A549 (cell line): ENCODE results near the gene COQ8B. TPM values are rescaled to one million over a fixed set of nuclear protein-coding genes. Genes with fewer than 3 reads are reported as not detected.
A peak's percentile ranks its signal among the peaks of the same experiment; 100 is the strongest.

ENCODE experiments used
- ATAC-seq, 2 experiments: fragments of 200-7000 bp in 1 of 2; fragments of >200 bp in 1 of 2; cut with Nextera tagmentation in 1 of 2; cut with Tn5 transposase in 1 of 2; 3 replicates each; pipeline versions ENCODE4 v1.8.0 to v1.9.1; 2018 to 2020; ENCODE audit warnings: mild to moderate bottlenecking in 1 of 2, moderate library complexity in 1 of 2
- CTCF ChIA-PET: fragments of 300-600 bp; sonication (Branson Sonifier 250); formaldehyde crosslinking; extraction: SDS; loops from one replicate; lab custom pipeline; 2021; ENCODE audit warnings: antibody characterized with exemption, inconsistent platforms; lab: Yijun Ruan, JAX
- POLR2A ChIA-PET: fragments of 350-600 bp; formaldehyde crosslinking; extraction: SDS; loops from one replicate; lab custom pipeline; 2021; ENCODE audit warnings: antibody characterized with exemption, inconsistent platforms; lab: Yijun Ruan, JAX
- DNase-seq, 2 experiments: peaks; one replicate each; pipeline versions ENCODE4 v3.0.0 to v3.0.0-alpha.2; 2011 to 2016; ENCODE audit warnings: low read depth in 1 of 2, low spot score in 1 of 2
- FAIRE-seq: peaks from 2 replicates; lab custom pipeline; 2011; peaks lifted over from hg19 to GRCh38; lab: Jason Lieb, UNC
- H3K27ac ChIP-seq, 2 experiments: fragments of >200 bp; sonication (Bioruptor Twin); formaldehyde crosslinking; 3 replicates each; pipeline ENCODE4 v1.5.1; 2016 to 2017
- H3K4me1 ChIP-seq: fragments of >200 bp; sonication (Bioruptor Twin); formaldehyde crosslinking; 3 replicates; pipeline ENCODE4 v1.6.1; 2016
- H3K4me2 ChIP-seq: fragments of >200 bp; sonication (Bioruptor Twin); formaldehyde crosslinking; 3 replicates; pipeline ENCODE4 v1.6.1; 2016
- H3K4me3 ChIP-seq: fragments of >200 bp; sonication (Bioruptor Twin); formaldehyde crosslinking; 3 replicates; pipeline ENCODE4 v1.5.1; 2016
- H3K9me3 ChIP-seq: fragments of >200 bp; sonication (Bioruptor Twin); formaldehyde crosslinking; 3 replicates; pipeline ENCODE4 v1.6.1; 2016
- ATOH8 ChIP-seq: fragments of 250-450 bp; sonication (Bioruptor Pico); IDR thresholded peaks from 2 replicates; pipeline ENCODE4 v1.5.0; 2020; ENCODE audit warnings: low read depth, mild to moderate bottlenecking, moderate library complexity
- CBX2 ChIP-seq: fragments of 200-600 bp; sonication (generic); IDR thresholded peaks from 2 replicates; pipeline ENCODE4 v1.6.1; 2016; ENCODE audit warnings: low read depth, mild to moderate bottlenecking, borderline replicate concordance
- CBX8 ChIP-seq: fragments of 200-600 bp; sonication (generic); IDR thresholded peaks from 2 replicates; pipeline ENCODE4 v1.6.1; 2016
- E2F6 ChIP-seq: IDR thresholded peaks from 2 replicates; pipeline ENCODE4 v1.6.1; 2012; ENCODE audit warnings: low read depth, borderline replicate concordance
- EHMT2 ChIP-seq: fragments of 200-600 bp; sonication (generic); IDR thresholded peaks from 2 replicates; pipeline ENCODE4 v1.6.1; 2016; ENCODE audit warnings: antibody characterized with exemption, low read depth, mild to moderate bottlenecking, moderate library complexity
- FOSL2 ChIP-seq, 2 experiments: fragments of 450-650 bp in 1 of 2; fragments of >200 bp in 1 of 2; sonication (Bioruptor Twin) in 1 of 2; formaldehyde crosslinking; IDR thresholded peaks; 2 replicates each; pipeline versions ENCODE4 v1.5.0 to v1.6.1; 2016 to 2020; ENCODE audit warnings: mild to moderate bottlenecking in 1 of 2, moderate library complexity in 1 of 2
- FOXS1 ChIP-seq: fragments of 250-450 bp; sonication (Bioruptor Pico); IDR thresholded peaks from 2 replicates; pipeline ENCODE4 v1.5.0; 2020; ENCODE audit warnings: mild to moderate bottlenecking, moderate library complexity
- HOXA7 ChIP-seq: fragments of 250-450 bp; sonication (Bioruptor Pico); IDR thresholded peaks from 2 replicates; pipeline ENCODE4 v1.5.0; 2020; ENCODE audit warnings: mild to moderate bottlenecking, moderate library complexity
- KDM5A ChIP-seq: fragments of 200-600 bp; sonication (generic); IDR thresholded peaks from 2 replicates; pipeline ENCODE4 v1.6.1; 2016; ENCODE audit warnings: antibody characterized with exemption, mild to moderate bottlenecking
- MAFK ChIP-seq: fragments of 450-650 bp; IDR thresholded peaks from 2 replicates; pipeline ENCODE4 v1.6.1; 2014; ENCODE audit not compliant: partially characterized antibody
- NFE2L2 ChIP-seq: fragments of 150-350 bp; conservative IDR thresholded peaks from 2 replicates; pipeline ENCODE4 v1.6.1; 2014; ENCODE audit warnings: low read length
- NR3C1 ChIP-seq: fragments of >200 bp; sonication (Bioruptor Twin); formaldehyde crosslinking; IDR thresholded peaks from 3 replicates; pipeline ENCODE4 v1.6.1; 2017
- PBX3 ChIP-seq: IDR thresholded peaks from 2 replicates; pipeline ENCODE4 v1.6.1; 2012
- POLR2A ChIP-seq: IDR thresholded peaks from 2 replicates; pipeline ENCODE4 v1.6.1; 2012; ENCODE audit warnings: mild to moderate bottlenecking, low read length
- RARB ChIP-seq: fragments of 250-450 bp; sonication (Bioruptor Pico); IDR thresholded peaks from 2 replicates; pipeline ENCODE4 v1.8.0; 2021; ENCODE audit warnings: mild to moderate bottlenecking, moderate library complexity
- REST ChIP-seq: fragments of 200-600 bp; sonication (generic); IDR thresholded peaks from 2 replicates; pipeline ENCODE4 v1.6.1; 2016; ENCODE audit warnings: antibody characterized with exemption, mild to moderate bottlenecking, moderate library complexity
- RNF2 ChIP-seq: fragments of 200-600 bp; sonication (generic); IDR thresholded peaks from 2 replicates; pipeline ENCODE4 v1.6.1; 2016; ENCODE audit warnings: low read depth, mild to moderate bottlenecking, antibody characterized with exemption, moderate library complexity, borderline replicate concordance
- SMC3 ChIP-seq: fragments of >200 bp; sonication (Bioruptor Twin); formaldehyde crosslinking; IDR thresholded peaks from 3 replicates; pipeline ENCODE4 v1.6.1; 2018; ENCODE audit warnings: inconsistent platforms
- USF2 ChIP-seq: fragments of 450-650 bp; IDR thresholded peaks from 2 replicates; pipeline ENCODE4 v1.6.1; 2014; ENCODE audit warnings: antibody characterized with exemption
- ZFP36 ChIP-seq: fragments of 450-650 bp; IDR thresholded peaks from 2 replicates; pipeline ENCODE4 v1.6.1; 2014; ENCODE audit warnings: borderline replicate concordance; ENCODE audit not compliant: partially characterized antibody
- WGBS: methylation state at CpG from one replicate; pipeline ENCODE4 v1.1.6; 2017; ENCODE audit errors: missing lambda C conversion rate; 5-methylcytosine and 5-hydroxymethylcytosine counted together
- polyA plus RNA-seq, 4 experiments: library from polyadenylated mRNA; depleted of rRNA in 3 of 4; stranded (reverse); fragments of >200 nt; fragmentation: RNase III in 1 of 4; extraction: RNeasy Plus Mini Kit Qiagen cat#74134 plus additional on column Dnase treatment in 1 of 4; gene quantifications; 2 replicates in 3 of 4; 3 replicates in 1 of 4; pipeline ENCODE4 v1.2.3, GENCODE V29; 2011 to 2017
- TF ChIP-seq, protein P1 (sequence below): IDR thresholded peaks from 2 replicates; pipeline ENCODE4 v1.6.1; 2012

Gene COQ8B
- polyA plus RNA-seq, 2 of the 4 experiments (the other 2 are of a cell fraction) = 47.2 to 63.6 TPM

DNA sequence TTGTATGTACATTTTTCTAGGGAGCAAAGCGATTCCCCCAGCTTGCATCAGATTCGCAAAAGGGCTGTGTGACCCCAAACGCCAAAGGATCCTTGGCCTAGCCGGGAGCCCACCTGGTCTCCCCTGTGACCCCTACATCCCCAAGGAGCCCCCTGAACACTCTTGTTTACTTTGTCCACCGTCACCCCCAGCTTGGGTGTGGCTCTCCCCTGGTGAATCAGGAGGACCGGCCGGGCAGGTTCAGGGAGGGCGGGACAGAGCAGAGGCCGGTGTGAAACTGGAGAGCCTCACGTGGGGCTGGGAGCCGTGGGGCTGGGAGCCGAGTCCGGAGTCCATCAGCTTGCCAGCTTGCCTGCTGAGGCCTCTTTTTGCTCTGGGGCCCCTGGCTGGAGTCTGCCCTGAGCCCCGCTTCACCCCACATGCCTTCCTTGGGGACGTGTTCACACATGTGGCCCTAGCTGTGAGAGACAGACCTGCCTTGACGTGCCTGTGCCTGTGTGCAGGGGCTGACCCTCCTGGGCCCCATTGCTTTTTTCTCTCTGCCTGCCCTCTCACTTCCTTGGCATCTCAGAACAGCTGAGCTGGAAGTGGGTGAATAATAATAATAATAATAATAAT is 2.2 kb upstream of the COQ8B start:
- FAIRE-seq (no peak), ATAC-seq (peak in 1 of 2 experiments; percentile 4; a peak in 1 of 6 replicates), DNase-seq (peak; percentile 68 to 83)
- peaks cover 39% of the 10 kb centered on the region for H3K4me1 ChIP-seq
- H3K4me3 ChIP-seq = peak overlapping the region; percentile 64
- WGBS = 8% methylated on average over 16 of the region's 16 CpGs
- peak overlapping the region; percentile 91 for H3K4me2 ChIP-seq
- no peaks in the 10 kb centered on the region for H3K9me3 ChIP-seq
- POLR2A ChIA-PET = interaction anchor here (0.6 to 1.2 kb wide), 5 partner anchors 28 to 60 kb away, joined by 3 to 7 read pairs (median 3); partner anchors contain the start of genes ACTMAP, NUMBL and RAB4B
- H3K27ac ChIP-seq = peak overlapping the region; percentile 88 to 93
- peak; percentile 71 for TF ChIP-seq E2F6
- peak; percentile 42; the same call in 1 of the 2 replicates for TF ChIP-seq RARB (CRISPR knock-in tag)
- peak; percentile 30; the same call in 1 of the 2 replicates for TF ChIP-seq POLR2A
- TF ChIP-seq CBX2 = no peak
- TF ChIP-seq, protein P1, sequence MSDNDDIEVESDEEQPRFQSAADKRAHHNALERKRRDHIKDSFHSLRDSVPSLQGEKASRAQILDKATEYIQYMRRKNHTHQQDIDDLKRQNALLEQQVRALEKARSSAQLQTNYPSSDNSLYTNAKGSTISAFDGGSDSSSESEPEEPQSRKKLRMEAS = peak; percentile 85
- TF ChIP-seq SMC3 = 0 out of 3 replicates have a peak, but pooled peaks have one; percentile 8
- 0 out of 2 replicates have a peak, but pooled peaks have one; percentile 23 for TF ChIP-seq ATOH8
- TF ChIP-seq RNF2 = no peak
- TF ChIP-seq USF2 = peak; percentile 77
- 0 out of 2 replicates have a peak, but pooled peaks have one; percentile 42 for TF ChIP-seq PBX3
- TF ChIP-seq HOXA7 (CRISPR knock-in tag) = 0 out of 2 replicates have a peak, but pooled peaks have one; percentile 47
- TF ChIP-seq, all 56 proteins: peak for 9
- CTCF ChIA-PET = interaction anchor here (0.5 to 1.3 kb wide), 9 partner anchors 9 to 517 kb away, joined by 3 to 5 read pairs (median 4); no protein-coding TSS in a partner anchor

DNA sequence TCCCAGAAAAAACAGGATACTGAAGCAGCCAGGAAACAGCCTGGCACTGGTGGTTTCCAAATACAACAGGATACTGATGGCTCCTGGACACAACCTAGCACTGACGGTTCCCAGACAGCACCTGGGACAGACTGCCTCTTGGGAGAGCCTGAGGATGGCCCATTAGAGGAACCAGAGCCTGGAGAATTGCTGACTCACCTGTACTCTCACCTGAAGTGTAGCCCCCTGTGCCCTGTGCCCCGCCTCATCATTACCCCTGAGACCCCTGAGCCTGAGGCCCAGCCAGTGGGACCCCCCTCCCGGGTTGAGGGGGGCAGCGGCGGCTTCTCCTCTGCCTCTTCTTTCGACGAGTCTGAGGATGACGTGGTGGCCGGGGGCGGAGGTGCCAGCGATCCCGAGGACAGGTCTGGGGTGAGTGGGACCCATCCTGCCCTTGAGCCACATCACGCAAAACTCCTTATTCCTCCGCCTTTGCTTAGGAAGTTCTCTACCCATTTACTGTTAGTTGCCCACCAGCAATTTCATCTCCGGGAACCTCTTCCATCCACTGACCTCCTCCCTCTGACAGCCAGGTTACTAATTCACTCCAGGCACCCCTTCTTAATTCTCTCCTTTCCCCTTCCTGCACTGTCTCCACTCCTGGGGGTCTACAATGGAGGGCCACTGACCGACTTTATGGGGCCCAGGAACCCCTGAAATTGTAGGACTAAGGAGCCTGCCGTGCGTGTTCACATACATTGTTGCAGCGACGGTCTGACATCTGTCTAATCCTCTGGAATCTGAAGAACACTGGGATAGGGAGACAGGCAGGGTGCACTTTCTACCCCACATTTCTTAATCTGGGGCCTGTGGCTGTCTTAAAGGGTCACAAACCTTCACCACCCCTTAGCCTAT is 1.4 kb upstream of the COQ8B start:
- peak; percentile 40 to 51 for DNase-seq
- Histone ChIP-seq H3K4me3 (peak overlapping the region; percentile 64), H3K4me2 (peak overlapping the region; percentile 91), H3K4me1 (peaks cover 42% of the 10 kb centered on the region), H3K9me3 (no peaks in the 10 kb centered on the region), H3K27ac (peak overlapping the region; percentile 88 to 93)
- WGBS = 20% methylated on average over 20 of the region's 20 CpGs
- no peak for TF ChIP-seq CBX2
- no peak for TF ChIP-seq FOSL2 (IDR thresholded peaks at IDR 0.05)
- 0 out of 2 replicates have a peak, but pooled peaks have one; percentile 23 for TF ChIP-seq FOSL2 (CRISPR knock-in tag; IDR thresholded peaks at IDR 0.05)
- TF ChIP-seq NR3C1 = no peak
- no peak for TF ChIP-seq REST
- TF ChIP-seq CBX8 = no peak
- no peak for TF ChIP-seq FOXS1
- no peak for TF ChIP-seq KDM5A
- TF ChIP-seq ZFP36 = peak; percentile 28
- no peak for TF ChIP-seq RNF2
- peak; percentile 59; the same call in 1 of the 2 replicates for TF ChIP-seq NFE2L2
- no peak for TF ChIP-seq EHMT2
- peak; percentile 98 for TF ChIP-seq MAFK
- POLR2A ChIA-PET = interaction anchor here (0.6 to 2.4 kb wide), 13 partner anchors 24 to 646 kb away, joined by 3 to 71 read pairs (median 6); partner anchors contain the start of genes ACTMAP, B9D2, EGLN2 and NUMBL
- FAIRE-seq = no peak
- CTCF ChIA-PET = interaction anchor here (0.5 to 2.4 kb wide), 11 partner anchors 12 to 518 kb away, joined by 3 to 23 read pairs (median 4); no protein-coding TSS in a partner anchor
- ATAC-seq = 0 out of 6 replicates have a peak, but pooled peaks of 1 of the 2 experiments have one; percentile 0
